CD4-positive, alpha-beta T cell treated with Interleukin-12 subunit alpha and Interleukin-12 subunit beta, for 1 hour (primary cell): Measurements from ENCODE around the gene EMILIN2.

Experiments used
- DNase-seq: peaks from one replicate; pipeline ENCODE4 v3.0.0-alpha.2; 2020

Gene EMILIN2

DNA sequence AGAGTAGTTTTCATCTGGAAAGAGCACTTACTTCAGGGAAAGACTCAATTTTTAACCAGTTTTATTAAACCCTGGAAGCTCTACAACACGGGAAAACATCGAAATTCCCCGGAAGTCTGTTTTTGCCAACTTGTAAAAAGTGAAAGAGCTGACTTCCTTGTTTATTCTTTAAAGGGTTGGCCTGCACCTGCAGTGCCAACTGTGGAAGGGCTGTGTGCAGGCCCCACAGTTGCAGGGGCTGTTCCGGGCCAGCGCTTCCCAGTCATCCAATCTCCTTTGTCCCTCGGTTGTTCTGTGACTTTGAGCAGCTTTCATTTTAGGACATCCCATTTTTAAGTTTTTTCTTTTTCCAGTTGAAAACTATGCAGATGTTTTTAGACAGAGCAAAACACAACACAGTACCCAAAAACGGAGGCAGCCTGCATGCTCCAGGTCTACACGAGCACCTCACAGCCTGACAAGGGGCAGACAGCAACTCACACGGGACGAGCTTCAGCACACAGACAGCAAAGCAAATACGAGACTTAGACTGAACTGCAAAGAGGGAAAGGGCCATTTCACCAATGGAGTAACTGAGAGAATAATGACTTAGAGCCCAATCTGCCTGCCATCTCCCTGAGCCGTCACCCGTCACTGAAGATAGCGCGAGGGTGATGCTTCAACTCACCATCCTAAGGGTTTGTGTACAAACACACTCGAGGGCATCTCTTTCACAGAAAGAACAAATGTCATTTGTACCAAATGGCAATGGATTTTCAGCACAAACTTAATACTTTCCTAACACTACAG is 70.6 kb downstream of the EMILIN2 start:
- DNase-seq = no peak

DNA sequence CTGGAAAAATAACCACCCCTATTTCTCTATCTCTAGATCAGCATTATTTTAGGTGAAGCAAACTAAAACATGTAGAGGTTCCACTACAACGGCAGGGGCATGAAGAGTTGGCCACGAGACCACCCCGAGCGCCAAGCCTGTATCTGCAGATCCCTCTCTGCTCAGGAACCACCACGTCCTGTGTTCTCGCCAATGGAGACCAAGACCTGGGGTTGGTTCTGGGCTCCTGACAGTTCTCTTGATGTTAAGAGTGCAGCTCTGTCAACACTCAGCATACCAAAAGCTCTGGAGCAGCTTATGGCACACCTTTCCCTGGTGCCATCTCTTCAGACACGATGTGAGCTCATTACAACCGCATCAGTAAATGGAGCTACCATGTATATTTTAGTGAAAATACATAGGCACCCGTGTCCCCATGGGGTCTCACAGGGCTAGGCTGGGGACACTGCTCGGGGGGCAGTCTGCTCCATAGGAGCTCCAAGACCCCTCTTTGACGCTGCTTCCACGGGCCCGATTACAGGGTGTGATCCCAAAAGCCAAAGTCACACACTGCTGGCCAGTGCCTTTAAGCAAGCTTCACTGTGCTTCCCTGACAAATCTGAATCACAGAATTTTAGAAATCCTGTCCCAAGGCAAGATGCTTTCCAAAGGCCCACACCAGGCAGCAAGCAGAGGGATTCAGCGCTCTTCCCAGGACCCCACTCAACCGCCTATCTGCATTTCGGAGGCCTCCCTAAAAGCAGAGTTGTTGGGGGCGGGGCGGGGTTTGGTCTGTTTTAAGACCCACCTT is 72.2 kb downstream of the EMILIN2 start:
- DNase-seq = no peak

DNA sequence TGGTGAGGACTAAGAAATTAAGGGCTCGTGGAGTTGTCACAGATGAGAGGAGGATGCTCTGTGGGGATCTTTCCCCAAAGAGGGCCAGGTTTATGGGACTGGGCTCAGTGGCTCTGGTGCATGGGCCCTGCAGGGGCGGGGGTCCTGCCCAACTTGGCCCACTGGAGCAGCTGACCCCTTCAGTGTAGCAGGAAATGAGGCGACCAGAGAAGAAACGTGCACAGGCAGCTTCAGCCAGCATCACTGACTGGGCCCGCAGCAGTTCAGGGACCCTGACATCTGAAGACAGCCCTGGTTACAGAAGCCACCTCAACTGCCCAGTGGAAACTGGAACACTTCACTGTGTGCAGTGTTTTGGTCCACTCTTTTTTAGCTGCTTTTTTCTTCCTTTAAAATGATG is 72.8 kb downstream of the EMILIN2 start:
- DNase-seq = no peak

DNA sequence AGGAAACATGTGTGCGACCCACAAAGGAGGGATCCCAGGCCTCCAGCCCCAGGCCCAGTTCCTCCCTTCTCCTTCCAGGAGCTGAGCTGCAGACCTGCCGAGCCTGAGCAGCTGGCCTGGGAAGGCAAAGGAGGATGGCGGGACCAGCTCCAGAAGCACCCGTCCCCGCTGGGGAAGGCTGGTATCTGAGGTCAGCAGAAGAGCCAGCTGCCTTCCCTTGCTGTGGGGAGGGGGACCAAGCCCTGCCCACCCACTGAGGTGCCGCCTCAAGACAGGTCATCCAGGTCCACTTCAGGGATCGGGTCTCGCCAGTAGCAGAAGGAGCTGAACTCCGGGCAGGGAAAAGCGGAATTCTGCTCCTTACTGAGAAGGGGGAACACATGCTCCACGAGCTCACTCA is 73.2 kb downstream of the EMILIN2 start:
- no peak for DNase-seq

DNA sequence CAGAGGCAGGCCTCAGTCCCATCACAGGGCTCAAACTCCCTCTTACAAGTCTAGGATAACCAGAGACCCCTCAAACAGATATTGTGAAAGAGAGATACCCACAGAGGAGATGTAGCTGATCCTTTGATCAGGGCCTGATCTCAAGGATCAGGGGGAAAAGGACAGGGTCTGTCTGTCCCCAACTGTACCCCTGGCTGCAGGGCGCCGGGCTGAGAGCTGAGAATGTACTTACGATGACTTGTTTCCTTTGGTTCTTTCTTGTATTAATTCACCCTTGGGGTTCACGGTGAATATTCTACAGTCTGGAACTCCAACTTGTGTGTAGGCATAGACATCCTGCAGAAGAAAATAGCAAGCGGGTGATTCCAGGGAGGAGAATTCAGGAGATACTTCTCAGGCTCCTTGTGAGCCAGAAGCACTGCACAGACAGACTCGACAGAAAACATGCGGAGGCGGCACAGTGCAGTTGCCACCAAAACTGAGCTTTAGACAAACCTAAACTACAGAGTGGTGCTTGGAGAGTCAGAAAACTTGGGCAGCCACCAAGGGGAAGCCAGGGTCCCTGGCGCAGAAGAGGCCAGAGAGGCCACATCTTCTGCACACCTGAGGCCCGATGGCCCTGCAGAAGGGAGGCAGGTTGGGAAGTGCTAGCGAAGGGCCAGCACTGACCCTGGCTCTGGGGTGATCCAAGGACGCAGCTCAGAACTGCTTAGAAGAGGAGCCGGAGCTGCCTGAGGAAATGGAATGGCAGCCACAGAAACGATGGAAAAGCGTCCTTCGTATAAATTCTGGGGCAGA is 73.9 kb downstream of the EMILIN2 start:
- no peak for DNase-seq

DNA sequence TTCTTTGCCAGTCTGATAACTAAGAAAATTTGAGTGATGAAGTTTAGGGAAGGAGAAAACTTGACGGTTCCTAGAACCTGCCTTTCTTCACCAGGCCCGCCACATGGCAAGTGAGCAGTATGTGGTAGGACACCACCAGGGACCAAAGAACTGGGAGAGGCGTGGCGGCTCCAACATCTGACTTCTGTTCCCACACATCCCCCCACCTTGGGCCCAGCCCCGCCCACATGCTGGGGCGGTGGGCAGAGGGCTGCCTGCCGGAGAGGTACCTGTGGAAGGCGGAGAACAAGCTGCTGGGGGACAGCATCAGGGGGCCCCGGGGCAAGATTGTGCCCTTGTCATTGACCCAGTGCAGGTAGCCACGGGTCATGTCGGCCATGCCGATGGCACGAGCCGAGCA is 75.0 kb downstream of the EMILIN2 start:
- no peak for DNase-seq

DNA sequence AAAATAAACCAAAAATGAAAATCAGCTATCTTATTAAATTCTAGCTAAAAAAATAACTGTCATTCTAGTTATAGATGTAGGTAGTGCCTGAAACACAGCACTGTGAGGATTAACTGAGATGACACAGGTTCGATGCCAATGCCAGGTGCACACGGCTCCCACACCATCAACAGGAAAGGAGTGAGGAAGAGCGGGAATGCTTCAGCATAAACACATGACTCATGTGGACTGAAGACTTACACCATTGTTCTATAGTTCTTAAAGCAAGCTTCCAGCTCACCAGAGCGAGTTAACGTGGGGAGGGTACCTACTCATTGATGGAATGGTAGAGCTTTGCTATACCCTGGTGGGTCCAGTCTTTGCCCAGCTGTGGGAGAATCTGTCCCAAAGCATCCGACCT is 76.7 kb downstream of the EMILIN2 start:
- no peak for DNase-seq

DNA sequence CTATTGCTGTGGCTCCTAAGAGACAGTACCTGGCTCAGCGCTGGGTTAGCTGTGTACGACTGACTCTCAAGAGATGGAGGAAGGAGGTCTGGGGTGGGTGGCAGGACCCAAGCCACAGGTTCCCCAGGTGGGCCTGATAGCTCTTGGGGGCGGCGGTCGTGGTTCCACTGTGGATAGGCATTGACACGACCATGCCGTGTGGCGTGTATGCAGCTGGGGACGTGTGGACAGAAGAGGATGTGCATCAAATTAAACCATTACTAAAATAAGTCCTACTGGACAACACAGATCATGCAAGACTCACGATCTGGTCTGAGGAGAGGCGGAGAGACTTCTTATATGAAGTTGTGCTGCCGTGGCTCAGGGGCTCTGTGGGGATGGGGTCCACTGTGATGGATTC is 78.1 kb downstream of the EMILIN2 start:
- no peak for DNase-seq

DNA sequence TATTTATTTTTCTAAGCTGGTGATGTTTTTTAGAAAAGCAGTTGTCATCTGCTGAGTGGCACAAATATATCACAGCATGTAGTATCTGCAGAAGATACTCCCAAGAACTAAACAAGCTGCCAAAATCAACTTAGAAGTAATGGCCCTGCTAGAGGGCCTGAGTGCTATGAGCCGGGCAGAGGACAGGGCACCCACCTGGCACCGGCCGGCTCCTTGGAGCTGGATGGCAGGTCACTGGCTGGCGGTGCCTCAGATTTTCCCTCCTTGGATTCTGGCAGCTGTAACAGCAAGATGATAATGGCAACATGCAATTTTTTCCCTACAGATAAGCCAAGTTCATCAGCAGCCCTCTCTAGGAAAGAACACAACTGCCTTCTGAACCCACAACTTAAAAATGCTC is 79.7 kb downstream of the EMILIN2 start:
- no peak for DNase-seq

DNA sequence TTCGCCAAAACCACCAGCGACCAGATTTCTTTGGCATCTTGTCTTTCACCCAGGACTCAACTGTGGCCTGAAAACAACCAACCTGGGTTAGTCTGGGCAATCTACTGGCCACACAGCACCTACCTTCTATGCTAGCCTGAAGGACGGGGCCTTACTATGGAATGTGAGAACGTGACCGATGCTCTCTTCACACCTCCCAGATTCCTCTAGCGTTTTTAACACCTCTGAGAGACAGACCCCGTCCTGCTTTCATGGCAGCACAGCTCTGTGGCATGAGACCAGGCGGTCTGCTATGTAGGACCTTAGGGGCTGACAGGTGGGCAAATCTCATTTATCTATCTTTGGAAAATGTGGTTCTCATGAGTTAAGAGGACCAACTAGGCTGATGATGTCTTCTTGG is 80.9 kb downstream of the EMILIN2 start:
- no peak for DNase-seq

DNA sequence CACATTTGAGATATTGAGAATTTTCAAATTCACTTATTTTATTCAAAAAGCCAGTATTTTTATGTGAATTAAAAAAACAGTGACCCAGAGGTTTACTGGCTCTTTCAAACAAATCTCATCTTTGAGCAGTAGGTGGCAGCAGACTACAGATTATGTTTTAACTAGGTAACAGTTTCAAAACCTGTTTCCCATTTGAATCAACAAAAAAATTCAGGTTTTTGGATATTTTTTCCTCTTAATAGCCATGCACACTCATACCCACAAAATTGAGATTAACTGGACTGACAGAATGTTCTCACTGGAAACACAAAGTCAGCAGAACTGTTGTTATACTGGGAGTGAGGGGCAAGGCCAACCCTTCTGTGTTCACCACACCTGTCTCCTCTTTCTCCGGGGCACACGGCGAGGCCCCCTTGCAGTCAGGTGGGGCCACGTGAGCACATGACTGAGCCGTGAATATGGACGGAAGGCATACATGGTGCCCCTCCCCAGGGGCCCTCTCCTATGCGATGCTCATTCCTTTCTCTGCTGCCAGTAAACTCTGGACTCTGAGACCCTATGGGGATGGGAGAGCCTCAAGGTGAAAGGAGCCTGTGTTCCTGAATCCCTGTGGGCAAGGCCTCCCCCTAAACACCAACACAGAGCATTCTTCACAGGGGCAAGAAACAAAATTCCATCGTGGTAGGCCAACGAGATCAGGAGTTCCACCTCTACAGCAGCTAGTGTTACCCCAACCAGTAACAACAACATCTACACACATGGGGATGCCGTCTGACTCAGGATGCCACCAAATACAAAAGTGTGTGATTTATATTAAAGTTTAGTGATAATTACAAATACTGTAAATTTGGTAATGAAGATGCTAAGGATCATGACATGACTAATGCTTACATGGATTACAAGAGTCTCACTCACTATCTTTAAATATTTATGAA is 85.7 kb downstream of the EMILIN2 start:
- DNase-seq = peak; percentile 81

DNA sequence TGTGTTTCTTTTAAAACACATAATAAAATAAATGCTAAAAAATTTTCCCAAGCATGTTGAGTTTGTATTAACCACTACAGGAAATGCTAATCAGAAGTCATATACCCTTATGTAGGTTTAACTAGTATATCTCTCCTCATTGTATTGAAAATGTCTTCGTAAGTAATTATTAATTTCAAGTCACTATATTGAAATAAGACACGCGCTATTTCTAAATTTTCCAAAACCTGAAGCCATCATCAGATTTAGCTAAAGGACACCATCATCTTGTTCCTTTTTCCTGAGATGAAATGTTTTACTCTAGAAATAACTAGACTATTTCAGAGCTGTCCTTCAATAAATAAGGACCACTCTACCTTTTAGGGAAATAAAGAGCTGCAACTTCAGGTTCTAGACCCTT is 87.2 kb downstream of the EMILIN2 start:
- no peak for DNase-seq

DNA sequence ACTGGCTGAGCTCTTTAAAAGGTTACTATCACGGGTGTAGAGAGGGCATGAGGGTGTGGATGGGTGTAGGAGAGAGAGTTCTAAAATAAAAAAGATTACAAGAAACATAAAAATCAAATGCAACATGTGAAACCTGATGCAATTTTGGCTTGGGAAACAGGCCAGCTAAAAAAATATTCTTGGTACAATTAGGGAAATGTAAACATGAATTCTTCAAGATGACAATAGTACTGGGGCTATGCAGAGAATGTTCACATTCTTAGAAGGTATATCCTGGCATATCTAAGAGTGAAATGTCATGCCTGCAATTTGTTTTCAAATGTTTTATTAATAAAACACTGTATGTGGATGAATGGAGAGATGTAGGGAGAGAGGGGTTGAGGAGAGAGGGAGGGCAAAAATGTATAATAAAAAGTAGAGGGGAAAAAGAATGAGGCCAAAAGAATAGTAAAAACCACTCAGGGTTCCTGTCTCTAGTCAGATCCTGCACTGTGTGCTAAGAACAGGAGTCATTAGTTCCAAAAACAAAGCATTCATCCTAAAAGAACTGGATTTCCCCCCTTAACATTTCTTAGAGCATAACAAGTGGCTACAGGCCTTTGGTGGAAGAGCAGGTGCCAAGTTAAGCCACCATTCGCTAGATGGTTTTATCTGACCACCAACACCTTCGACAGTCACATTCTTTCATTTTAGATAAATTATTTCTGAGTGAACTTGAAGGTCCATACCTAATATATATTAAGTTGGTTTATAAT is 88.8 kb downstream of the EMILIN2 start:
- DNase-seq = no peak

DNA sequence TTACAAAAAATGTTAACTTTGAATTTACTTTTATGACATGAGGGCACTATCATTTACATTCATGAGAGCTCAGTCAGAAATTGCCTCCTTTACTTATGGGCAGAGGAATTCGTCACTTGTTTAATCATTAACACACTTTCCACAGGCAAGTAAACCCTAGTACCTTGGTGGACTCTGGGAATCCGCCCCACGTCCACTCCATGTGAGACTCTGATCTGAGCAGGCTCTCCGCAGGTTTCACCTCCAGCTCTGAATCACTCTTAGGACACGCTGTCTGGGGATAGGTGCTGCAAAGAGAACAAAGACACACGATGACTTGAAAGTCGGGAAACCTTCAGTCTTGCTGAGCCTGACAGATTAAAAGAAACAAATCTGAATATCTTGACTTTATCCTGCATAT is 92.5 kb downstream of the EMILIN2 start:
- DNase-seq = no peak

DNA sequence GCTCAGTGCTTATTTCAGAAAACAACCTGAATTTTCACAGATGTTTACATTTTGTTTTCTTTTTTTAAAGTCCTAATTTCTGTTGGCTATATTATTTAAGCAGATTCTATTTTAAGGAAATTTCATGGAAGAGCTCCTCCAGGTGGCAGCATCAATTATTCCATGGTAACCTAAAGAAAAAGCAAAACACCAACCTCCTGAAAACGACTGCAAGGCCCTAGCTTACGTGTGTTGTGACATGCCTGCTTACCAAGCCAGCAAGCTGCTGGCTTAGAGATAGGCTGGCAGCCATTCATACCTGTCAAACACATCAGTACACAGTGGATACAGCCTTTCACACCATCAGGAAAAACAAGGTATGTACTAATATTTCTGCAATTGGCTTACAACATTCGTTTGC is 101.2 kb downstream of the EMILIN2 start:
- no peak for DNase-seq

DNA sequence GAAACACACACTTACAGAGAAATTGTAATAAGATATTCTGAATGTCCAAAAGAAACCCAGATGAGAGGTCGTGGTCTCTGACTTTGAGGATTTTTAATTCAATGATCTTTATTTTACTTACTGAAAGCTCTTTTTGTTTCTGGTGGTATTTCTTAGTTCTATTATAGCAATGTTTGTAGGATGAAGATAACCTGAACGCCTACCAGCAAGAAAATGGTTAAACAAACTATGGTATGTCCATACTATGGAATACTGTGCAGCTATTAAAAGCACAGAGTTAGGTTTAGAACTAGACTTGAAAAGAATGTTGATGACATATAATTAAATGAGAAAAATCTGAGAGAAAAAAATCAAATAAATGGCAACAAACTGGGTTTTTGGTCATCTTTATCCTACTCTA is 105.8 kb downstream of the EMILIN2 start:
- no peak for DNase-seq

DNA sequence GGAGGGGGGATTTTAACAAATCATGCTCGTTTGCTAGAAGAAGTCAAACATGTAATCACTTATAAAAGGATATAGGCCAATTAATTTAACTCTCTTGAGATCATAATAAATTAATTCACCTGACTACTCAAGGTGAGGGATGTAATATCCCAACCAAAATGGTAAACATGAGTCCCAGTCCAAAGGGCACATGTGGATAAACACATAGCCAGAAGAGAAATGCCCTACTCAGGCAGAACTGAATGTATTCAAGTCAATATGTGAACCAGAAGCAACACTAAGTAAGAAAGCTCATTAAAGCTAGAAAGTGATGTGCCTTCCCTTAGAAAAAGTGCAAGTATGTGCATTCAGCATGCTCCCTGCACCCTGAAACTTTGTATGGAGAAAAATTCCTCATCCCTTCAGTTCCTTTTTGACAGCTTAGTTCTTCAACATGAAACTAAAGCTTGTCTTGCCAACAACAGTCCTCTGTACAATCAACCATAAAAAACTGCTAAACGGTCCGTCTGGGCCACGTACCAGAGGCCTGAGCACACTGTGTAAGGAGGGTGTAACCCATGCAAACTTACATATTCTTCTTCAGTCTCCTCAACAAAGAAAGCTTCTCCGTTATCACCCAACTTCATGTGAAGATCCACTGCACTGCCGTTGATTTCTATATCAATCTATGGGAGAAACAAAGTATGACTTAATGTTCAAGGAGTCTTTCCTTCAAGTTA is 107.3 kb downstream of the EMILIN2 start:
- no peak for DNase-seq

DNA sequence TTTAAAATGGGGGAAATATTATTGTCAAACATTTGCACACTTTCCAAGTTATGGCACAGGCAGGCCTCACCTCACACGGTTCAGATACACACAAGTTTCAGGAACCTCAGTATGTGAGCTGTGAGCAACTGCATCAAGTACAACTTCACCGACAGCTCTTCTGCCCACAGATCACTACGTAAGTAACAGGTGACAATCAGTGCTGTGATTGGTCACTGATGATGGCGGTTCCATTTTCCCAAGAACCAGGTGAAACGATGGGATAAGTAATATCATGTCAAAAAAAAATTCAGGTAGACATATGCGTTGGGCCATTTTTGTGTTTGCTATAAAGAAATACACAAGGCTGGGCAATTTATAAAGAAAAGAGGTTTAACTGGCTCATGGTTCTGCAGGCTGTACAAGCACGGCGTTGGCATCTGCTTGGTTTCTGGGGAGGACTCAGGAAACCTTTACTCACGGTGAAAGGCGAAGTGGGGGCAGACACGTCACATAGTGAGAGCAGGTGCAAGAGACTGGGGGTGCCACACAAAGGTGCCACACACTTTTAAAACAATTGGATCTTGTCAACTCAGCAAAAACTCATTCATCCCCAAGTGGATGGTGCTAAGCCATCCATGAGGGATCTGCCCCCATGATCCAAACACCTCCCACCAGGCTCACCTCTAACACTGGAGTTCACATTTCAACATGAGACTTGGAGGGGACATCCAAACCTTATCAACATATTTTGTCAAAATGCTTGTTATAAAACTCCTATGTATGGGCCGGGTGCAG is 108.3 kb downstream of the EMILIN2 start:
- no peak for DNase-seq

DNA sequence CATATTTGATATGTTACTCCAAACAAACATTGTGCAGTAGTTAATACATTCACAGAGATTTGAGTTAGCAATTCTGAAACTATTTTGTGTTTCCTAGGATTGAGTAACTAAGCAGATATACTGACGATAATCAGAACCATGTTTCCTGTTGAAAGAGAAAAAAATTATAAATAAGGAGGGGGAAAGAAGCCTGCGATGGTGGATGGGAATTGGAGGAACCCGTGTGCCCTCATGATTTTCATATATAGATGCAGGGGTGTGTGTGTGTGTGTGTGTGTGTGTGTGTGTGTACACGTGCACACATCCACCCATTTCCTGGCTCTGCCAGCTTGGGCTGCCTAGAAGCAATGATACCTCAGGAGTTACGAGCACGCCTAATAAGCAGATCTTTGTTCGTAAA is 109.2 kb downstream of the EMILIN2 start:
- peak; percentile 67 for DNase-seq

DNA sequence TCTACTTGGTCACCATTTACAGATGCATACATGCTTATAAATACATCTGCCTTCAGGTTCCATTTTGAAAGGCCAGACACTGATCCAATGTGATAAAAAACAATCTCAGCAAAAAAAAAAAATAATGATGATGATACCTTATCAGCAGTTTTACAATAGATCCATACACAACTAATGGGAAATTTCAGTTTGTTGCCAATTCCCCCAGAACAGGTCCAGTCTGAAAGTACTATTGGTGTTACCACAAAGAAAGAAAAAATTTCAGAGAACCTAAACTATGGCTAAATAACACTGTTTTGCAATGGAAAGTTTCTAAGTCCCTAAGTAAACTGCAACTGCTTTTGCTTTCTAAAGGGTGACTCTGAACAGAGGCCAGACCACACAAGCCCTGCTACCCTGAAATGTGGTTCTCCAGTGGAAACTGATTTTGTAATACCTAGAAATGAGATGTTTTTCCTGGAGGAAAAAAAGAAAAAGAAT is 112.1 kb downstream of the EMILIN2 start:
- peak; percentile 51 for DNase-seq
